Stimulated activated CD8-positive, alpha-beta memory T cell treated with anti-CD3 and anti-CD28 coated beads, Interleukin-12 subunit alpha, Interleukin-12 subunit beta, amount 100 ng/mL, for 4 hours (primary cell): ENCODE results near the gene FARP1.
"Not testable (repeated sequence)": the region's sequence is repeated elsewhere in the genome, so short reads cannot be mapped to it uniquely, and the experiment has no call there.

Source experiments
- DNase-seq: peaks from one replicate; pipeline ENCODE4 v3.0.0-alpha.2; 2020; ENCODE audit warnings: low read depth

FARP1 gene

DNA sequence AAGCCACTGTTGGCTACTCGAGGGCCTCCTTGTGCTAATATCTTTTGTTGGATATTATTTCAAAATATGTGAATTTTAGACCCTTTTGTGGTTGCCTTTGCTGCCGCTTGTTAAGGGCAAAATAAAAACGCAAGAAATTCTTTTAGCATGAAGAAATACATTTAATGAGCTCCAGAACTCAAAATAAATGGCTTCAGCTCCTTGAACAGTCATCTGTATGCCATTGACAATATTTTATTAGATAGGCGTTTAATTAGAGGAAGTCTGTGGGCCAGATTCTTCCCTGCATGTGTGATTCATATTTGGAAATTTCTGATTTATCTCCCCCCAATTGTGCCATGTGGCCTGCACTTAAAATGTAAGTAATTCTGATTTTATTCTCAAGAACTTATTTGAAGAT lies 256.9 kb downstream of the FARP1 start:
- no peak for DNase-seq

DNA sequence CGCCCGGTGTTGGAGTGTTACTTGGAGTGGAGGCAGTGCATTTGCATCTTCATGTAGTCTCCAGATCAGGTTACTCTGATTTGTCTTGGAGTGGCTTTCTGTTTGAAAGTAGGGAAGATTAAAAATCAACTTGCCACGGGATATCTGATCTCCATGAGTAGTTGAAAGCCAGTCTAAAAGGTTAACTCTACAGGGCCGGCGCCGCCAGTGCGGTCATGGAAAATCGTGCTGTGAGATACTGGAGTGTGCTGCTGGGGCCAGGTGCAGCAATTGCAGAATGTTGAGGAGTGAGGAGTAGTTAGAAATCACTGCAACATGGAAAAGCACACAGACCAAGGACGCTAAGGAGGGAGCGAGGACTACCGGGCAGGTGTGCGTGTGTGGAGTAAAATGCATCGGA lies 259.0 kb downstream of the FARP1 start:
- no peak for DNase-seq

DNA sequence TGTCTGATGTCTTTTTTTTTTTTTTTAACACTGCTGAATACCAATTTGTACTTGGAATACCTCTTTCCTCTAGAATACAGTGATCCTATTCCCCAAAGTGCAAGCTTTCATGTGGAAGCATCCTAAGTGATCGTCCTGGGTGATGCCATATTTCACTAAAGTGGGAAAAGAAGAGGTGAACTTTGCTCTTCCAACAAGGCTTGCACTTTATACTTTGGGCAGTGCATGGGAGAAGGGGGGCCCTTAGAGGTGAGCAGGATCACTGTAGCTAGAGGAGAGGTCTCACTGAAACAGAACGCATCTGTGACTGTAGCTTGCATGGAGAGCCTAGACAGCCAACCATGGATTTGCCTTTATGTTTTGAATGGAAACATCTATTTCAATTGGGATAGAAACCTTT lies 260.2 kb downstream of the FARP1 start:
- DNase-seq: no peak

DNA sequence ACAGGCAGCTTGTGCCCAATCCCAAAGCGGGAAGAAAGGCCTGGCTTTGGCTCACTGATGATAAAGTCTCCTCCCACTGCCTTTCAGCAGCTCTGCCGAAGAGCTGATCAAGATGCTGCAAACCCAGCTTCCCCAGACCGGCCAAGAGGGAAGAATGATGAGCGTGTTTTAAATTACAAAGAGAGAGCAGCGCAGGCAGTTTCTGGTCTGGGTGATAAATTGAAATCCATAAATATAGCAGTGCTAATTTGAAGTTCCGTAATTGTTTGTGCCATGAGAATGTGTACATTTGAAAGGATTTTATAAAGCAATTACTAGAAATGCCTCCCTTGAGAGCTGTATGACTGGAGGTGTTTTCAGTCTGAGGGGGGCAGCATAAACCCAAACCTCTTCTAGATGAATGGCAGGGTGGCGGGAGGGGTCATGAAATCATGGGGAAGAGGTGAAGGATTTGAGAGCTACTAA lies 262.2 kb downstream of the FARP1 start:
- DNase-seq: no peak

DNA sequence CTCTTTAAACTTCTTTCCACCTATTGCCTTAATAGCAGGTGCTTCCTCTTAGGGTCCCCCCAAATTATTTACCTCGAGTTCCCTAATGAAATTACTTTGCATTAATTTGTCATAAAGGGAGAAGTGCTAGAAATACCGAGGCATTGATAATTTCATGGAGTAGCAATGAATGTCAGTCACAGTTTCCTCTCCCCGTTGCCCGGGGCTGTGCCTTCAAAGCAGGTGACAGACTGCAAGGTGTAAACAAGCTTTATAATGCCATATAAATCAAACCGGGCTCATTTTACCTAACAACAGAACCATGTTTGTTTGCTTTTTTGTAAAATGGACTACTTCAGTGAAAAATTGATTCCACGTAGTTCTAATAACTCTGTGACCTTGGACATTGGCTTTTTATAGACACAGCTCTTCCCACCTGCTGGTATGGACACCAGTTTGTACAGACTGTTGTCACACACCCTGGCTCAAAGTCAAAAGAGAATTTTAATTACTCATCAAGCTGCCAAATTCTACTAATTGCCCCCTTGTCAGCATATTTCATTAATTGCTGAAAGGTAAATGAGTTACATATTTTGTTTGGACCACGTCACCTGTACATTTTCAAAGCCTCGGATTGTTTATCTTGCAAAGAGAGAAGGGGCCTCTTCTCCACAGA lies 262.9 kb downstream of the FARP1 start:
- DNase-seq: no peak

DNA sequence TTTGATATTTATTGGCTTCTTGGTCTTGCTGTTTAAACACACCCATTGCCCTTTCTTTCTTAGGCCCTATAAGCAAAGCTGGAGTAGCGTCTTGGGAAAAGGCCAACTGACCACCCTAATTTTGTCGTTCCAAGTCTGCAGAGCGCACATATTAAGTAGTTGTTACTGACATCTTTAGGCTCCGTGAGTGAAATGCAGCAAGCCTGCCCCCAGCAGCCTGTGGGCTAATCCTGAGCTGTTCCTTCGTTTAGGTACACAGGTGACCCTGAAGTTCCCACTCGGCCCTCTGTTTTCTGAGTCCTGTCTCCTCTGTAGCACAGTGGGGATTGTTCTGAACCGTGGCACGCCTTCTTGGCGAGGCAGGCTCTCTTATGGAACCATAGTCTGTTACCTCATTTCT lies 263.5 kb downstream of the FARP1 start:
- DNase-seq: no peak

DNA sequence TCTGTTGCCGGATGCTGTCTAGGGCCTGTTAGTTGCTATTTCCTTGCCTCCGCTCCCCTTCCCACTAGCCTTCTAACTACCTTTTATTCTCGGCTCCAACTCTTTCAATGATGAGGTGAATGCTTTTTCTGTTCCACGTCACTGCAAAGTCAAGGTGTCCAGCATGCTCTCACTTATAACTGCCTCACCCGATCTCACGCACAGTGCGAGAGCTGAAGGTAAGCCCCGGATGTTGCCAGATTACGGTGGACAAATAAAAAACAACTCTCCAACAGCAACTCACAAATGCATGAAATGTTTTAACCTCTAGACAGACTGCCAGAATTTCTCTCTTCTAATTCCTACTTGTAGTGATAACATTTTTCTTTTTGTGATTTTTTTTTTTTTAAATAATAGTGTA lies 264.1 kb downstream of the FARP1 start:
- DNase-seq: no peak

DNA sequence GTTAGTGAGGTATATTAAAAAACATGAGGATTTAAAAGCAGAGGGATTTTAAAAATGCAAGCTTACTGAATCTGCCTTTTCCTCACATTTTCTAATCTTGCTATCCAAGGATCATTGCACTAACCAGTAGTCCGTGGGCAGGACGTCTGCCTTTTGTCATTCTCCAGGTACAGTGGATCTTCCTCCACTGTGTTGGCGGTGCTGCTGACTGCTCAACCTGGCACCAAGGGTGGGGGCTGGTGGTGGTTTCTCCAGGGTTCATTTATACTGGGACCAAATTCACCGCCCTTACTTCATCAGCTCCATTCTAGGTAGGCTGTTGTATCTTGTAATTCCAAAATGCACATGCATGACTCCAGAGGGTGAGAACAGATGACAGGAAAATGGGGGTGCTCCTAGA lies 264.7 kb downstream of the FARP1 start:
- no peak for DNase-seq

DNA sequence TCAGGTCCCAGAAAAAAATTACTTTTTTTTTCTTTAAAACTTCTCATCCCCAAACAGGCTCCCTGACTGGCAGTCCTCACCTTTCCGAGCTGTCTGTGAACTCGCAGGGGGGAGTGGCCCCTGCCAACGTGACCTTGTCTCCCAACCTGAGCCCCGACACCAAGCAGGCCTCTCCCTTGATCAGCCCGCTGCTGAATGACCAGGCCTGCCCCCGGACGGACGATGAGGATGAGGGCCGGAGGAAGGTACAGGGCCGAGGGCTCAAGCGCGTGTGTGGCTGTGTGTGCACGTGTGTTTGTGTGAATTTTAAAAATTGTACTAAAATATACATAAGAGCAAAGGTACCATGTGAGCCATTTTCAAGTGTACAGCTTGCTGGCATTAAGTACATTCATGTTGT lies 266.4 kb downstream of the FARP1 start:
- DNase-seq: no peak

DNA sequence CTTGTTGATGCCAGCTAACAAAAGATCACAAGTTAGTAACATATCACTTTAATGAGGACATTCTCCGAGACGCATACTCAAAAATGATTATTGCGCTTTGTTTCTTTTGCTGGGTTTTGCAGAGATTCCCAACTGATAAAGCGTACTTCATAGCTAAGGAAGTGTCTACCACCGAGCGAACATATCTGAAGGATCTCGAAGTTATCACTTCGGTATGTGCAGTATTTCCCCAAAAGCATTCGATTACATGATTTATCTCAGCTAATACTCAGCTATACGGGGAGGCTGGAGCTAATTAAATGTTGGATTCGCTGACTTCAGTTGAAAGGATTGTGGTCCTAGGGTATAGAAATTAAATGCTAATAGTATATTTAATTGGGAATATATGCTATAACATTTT lies 267.7 kb downstream of the FARP1 start:
- DNase-seq: no peak

DNA sequence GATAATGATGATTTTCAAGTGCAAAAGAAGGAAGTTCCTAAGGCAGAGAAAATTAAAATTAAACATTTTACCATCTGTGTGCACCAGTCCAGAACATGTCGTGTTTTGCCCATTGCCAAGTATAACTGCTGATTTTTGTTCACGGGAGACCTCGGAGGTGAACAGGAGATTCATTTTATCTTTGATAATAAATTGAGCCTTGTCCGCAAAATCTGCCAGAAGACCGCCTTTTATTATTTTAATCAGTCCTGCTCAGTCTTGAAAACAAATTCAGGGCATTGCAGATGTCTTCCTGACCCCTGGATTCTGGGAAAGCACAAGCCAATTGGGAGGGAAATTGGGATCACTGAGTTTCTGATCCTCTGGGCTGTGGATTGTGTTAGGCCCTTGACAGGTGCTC lies 268.1 kb downstream of the FARP1 start:
- no peak for DNase-seq

DNA sequence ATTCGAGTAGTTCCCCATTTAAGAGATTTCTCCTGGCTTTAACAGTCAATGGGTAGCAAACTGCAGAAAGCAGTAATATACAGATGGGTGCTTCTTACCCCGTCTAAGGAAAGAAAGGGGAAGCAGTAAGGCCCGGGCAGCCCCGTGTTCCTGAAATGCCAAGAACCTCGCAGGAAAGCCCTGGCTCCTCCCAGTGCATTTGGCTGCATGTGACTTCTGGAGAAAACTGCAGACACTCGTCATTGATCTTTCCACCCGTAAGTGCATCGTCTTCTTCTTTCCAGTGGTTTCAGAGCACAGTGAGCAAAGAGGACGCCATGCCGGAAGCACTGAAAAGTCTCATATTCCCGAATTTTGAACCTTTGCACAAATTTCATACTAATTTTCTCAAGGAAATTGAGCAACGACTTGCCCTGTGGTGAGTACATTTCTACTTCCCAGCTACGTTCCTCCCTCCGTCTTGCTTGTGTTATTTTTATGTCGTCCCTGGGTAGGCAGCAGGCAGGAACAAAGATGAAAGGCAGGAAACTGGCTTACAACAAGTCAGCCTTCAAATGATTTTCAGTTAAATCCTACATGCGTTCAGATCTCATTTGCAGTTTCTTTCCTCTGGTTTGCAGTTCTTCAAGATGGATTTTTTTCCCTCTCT lies 268.8 kb downstream of the FARP1 start:
- DNase-seq: no peak

DNA sequence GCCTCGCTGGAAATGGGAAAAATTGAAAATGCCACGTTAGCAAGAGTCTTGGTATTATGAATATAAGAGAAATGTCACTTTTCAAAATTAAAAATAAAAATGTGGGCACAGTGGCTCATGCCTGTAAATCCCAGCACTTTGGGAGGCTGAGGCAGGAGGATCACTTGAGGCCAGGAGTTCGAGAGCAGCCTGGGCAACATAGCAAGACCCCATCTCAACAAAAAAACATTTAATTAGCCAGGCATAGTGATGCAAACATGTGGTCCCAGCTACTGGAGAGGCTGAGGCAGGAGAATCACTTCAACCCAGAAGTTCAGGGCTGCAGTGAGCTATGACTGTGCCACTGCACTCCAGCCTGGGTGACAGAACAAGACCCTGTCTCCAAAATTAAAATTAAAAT lies 270.4 kb downstream of the FARP1 start:
- DNase-seq: not testable (repeated sequence)

DNA sequence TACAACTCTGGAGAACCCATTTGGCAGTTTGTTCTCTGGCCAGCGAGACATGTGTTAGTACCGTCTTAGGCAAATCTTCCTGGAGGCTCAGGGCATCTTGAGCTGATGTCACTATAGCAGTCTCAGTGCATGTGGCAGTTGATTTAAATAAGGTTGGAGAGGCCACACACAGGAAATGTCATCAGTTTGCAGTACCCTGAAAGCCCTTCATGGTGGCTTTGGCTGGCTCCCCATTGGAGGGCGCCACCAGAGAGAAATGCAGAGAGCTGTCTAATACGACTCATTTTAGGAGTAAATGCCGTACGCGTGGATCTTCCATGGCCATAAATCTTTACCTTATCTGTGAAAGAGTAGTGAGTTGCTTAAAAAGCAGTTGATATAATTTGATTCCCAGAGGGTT lies 270.9 kb downstream of the FARP1 start:
- no peak for DNase-seq

DNA sequence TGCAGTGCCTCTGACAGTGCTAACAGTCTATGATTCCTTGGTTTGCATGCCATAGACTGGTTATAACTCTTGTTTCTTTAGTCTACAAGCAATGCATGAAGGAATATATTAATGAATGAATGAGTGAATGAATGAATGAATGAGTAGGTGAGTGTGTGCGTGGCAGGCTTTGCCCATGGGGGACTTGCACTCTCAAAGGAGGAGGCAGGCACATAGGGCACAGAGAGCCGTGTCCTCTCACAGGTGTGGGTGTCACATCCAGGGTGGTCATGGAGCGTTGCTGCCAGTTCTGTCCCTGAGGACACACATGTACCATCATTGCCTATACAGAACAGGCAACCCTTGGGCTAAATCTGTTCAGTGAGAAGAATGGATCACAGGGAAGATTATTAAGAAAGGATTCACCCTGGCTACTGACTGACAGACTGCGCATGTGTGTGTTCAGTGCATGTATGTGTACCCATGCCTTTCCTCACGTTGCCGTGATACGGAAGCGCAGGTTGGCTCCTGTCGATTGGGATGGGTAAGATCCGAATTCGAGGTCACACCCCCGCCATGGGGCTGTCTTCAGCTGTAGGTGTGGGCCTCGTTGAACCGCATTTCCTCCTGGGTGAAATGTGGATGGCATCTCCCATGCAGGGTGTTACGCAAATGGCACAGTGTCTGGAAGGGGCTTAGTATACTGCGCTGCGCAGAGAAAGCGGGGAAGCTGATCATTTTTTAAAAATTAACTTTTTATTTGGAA lies 272.6 kb downstream of the FARP1 start:
- no peak for DNase-seq

DNA sequence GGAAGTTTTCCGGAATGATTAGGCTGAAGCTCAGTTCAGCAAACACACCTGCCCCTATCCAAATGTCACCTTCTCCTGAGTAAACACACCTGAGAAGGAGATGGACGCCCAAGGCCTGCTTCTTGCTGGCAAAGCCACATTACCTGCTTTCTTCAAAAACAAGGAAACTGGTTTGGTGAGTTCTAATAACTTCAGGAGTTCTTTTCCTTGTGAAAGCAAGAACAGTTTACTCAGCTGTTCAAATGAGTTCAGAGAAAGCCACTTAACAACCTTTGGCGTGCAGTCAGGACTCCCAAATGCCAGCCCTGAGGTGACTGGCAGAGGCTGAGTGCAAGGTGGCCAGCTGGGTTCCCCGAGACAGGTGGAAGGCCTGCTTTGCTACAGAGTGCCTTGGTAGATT lies 273.5 kb downstream of the FARP1 start:
- DNase-seq: no peak

DNA sequence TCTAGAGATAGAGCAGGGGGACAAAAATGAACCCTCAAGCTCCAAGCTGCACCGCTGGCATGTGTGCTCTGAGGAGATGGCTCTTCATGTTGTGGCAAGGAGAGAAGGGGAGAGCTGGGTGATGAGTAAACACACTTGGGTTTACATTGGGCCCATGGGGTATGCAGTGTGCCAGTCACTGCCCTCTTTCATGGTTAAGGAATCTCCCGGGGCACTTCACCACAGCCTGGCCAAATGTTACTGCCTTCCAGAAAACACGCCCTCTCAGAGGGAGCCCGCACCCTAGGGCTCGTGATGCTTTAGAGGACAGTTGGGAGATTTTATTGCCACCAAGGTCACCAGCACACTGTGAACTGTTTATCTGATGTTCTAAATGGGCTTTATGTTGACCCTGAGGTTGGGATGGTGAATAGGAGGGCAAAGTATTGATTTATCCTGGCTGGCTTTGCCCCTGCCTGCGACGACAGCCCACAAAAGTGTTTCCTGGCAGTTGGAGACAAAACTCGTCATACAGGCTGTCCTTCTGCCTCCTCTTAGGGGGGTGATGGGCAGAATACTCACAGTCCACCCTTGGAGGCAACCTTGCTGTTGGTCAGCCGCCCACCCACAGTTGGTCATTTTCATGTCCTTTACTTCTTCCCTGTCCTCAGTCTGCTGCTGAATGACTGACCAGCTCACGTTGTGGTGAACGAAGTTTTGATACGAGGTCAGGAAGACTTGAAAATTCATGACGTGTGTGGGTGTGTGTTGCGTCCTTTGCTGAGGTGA lies 277.1 kb downstream of the FARP1 start:
- DNase-seq: no peak

DNA sequence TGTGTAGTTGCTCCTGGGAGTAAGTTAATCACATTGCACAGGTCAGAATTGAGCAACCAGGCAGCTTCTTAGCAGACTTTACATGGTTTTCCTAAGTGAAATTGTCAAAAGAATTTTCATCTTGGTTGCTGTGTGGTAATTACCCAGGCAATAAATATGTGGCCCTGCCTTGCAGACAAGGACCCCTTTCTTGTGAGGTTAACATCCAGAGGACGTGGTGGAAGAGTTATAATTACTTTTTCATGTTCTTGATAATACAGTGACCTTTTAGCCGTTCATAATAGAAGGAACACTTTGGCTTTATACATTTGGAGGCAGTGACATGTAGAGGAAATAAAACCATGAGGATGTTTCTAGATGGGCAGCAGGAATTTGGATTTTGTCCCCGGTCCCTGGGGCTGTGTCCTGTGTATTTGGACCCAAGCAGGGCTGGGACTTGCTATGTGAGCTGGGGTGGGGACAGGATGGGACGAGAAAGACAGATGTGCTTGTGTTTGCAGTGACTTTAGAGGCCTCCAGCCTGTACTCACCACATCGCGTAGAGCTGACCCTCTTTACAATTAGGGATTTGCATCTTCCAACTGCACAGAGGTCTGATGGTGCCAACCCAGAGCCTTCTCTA lies 277.8 kb downstream of the FARP1 start:
- DNase-seq: no peak

DNA sequence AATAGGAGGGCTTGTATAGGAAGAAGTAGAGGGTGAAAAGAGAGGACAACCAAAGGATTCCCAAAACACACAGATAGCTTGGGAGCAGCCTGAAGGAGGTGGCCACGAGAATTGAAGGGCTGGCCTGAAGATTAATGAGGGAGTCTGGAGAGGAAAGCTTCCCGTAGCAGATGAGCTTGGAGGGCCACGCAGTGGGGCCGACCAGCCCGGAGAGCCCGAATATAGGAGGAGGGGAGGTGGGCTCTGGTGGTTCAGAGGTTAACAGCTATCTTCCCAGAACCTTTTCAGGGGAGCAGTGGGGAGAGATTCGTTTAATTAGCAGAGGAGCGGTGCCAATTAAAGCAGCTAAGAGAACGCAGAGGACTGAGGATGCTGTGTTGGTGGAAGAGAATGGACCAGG lies 279.2 kb downstream of the FARP1 start:
- DNase-seq: no peak

DNA sequence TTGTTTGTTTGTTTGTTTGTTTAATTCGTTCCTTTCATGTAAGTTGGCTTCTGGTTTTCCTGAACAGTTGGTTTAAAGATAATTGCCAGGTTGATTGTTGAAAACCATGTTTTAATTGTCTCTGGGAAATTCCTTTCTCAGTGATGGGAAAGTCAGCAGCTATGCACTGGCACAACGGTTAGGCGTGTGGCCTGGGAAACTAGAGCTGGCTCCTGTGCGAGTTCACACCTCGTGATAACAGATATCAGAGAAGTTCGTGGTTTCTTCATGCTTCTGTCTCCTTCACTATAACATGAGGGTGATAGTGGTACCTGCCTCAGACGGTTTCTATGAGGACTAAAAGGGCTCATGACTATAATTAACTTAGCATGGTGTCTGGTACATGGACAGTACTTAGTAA lies 280.5 kb downstream of the FARP1 start:
- DNase-seq: no peak

DNA sequence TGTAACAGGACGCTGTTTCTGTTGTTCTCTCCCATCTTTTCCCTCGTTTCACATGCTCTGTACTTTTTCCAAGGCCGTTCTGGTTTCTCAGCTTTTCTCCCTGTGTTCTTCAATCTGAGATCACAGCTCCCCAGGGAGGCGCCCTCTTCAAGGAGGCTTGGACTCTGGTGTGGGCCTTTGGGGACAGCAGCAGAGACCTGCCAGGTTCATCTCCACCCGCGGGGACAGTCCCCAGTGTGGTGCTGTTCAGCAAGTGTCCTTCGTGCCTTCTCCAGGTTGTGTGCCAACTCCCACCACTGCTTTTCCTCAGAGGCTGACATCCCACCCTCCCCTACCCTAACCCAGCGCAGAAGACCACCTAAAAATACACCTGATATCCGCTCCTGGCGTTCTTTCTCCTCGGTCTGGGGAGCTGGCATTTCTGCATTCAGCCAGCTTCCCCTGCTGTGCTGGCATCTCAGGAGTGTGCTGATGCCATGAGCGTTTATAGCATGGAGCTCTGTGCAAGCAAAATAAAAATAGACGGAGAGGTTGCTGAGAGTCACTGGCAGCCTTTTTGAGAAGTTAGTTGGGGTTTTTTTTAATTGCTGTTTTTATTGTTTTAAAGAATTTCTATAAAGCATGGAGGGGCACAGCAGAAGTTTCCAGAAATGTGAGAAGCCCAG lies 284.6 kb downstream of the FARP1 start:
- no peak for DNase-seq
